Tongue (tissue), 2 donors: ENCODE data around the gene TOGARAM1. TPM values are rescaled to one million over a fixed set of nuclear protein-coding genes. Genes with fewer than 3 reads are reported as not detected.
A peak's percentile ranks its signal among the peaks of the same experiment; 100 is the strongest.
"Not testable (repeated sequence)": the region's sequence is repeated elsewhere in the genome, so short reads cannot be mapped to it uniquely, and the experiment has no call there.

Source experiments
- DNase-seq: peaks from one replicate; pipeline ENCODE4 v3.0.0-alpha.2; 2015
- total RNA-seq: library from RNA; depleted of rRNA; stranded (reverse); fragments of >200 nt; gene quantifications from one replicate; pipeline ENCODE4 v1.2.3, GENCODE V29; 2014

TOGARAM1 gene
- total RNA-seq, 1 donor from 2014 or later = 72.6 TPM

- no peak for DNase-seq
Measured at GRCh38 chr14:45038865-45039264, 76.9 kb downstream of the TOGARAM1 start.

- DNase-seq = no peak
Measured at GRCh38 chr14:45039390-45039789, 77.4 kb downstream of the TOGARAM1 start.

- no peak for DNase-seq
Measured at GRCh38 chr14:45041641-45042040, 79.7 kb downstream of the TOGARAM1 start.

GRCh38 chr14:45044638-45045037, 82.6 kb downstream of the TOGARAM1 start:
- no peak for DNase-seq

GRCh38 chr14:45048385-45048784, 86.4 kb downstream of the TOGARAM1 start:
- no peak for DNase-seq

- DNase-seq = no peak
Measured at GRCh38 chr14:45051180-45051579, 89.2 kb downstream of the TOGARAM1 start.

GRCh38 chr14:45051896-45052295, 89.9 kb downstream of the TOGARAM1 start:
- DNase-seq = no peak

- no peak for DNase-seq
Measured at GRCh38 chr14:45057349-45057748, 95.4 kb downstream of the TOGARAM1 start.

GRCh38 chr14:45057881-45058364, 95.9 kb downstream of the TOGARAM1 start:
- DNase-seq = no peak

GRCh38 chr14:45060551-45060950, 98.6 kb downstream of the TOGARAM1 start:
- DNase-seq = no peak

- peak; percentile 34 for DNase-seq
Measured at GRCh38 chr14:45065540-45065939, 103.5 kb downstream of the TOGARAM1 start.

GRCh38 chr14:45065956-45066355, 104.0 kb downstream of the TOGARAM1 start:
- DNase-seq = peak; percentile 43

- no peak for DNase-seq
Measured at GRCh38 chr14:45066667-45067066, 104.7 kb downstream of the TOGARAM1 start.

GRCh38 chr14:45068396-45068795, 106.4 kb downstream of the TOGARAM1 start:
- no peak for DNase-seq

GRCh38 chr14:45070215-45070614, 108.2 kb downstream of the TOGARAM1 start:
- DNase-seq = no peak

- no peak for DNase-seq
Measured at GRCh38 chr14:45072126-45072525, 110.1 kb downstream of the TOGARAM1 start.

GRCh38 chr14:45073231-45073879, 111.4 kb downstream of the TOGARAM1 start:
- no peak for DNase-seq

- DNase-seq = no peak
Measured at GRCh38 chr14:45078323-45078722, 116.3 kb downstream of the TOGARAM1 start.

- DNase-seq = not testable (repeated sequence)
Measured at GRCh38 chr14:45080416-45080968, 118.5 kb downstream of the TOGARAM1 start.

GRCh38 chr14:45081096-45081495, 119.1 kb downstream of the TOGARAM1 start:
- DNase-seq = not testable (repeated sequence)

GRCh38 chr14:45082420-45082819, 120.4 kb downstream of the TOGARAM1 start:
- no peak for DNase-seq

- DNase-seq = no peak
Measured at GRCh38 chr14:45083617-45083975, 121.6 kb downstream of the TOGARAM1 start.

- peak; percentile 98 for DNase-seq
Measured at GRCh38 chr14:45083976-45084722, 122.2 kb downstream of the TOGARAM1 start, which contains the start of gene PRPF39. TSS of gene PRPF39 (plus strand) at chr14:45084116. CDS start at chr14:45095240, 11,124 bp downstream.
